CD4-positive, alpha-beta T cell treated with Interleukin-1 beta for 1 hour (primary cell): ENCODE results near the gene EHD4.

ENCODE experiments used
- DNase-seq, 2 donors: peaks; one replicate each; pipeline ENCODE4 v3.0.0-alpha.2; 2020 to 2022

EHD4 gene

GRCh38 chr15:41979493-41980266 lies 7.3 kb upstream of the EHD4 start:
- DNase-seq: no peak

DNA sequence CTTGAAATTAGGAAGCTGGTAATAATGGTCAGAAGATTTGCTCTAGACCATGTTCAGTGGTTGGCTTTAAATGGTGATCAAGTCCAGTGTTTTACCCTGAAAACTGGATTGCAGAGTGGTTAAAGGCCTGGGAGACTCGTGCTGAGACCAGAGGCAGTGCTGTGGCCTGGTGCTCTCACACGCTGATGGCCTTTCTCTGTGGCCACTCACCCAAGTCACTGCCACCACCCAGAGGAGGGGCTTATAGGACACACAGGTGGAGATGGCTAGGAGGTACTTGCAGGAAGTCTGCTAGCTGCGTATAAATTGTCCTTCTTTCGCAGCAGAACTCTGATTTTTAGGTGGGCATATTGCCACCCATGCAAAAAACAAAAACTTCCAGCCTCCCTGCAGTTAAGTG lies 6.2 kb upstream of the EHD4 start:
- DNase-seq: no peak

GRCh38 chr15:41977757-41978383 lies 5.5 kb upstream of the EHD4 start:
- DNase-seq: no peak

- DNase-seq: no peak
These were observed 3.3 kb upstream of the EHD4 start for GRCh38 chr15:41975669-41976068.

DNA sequence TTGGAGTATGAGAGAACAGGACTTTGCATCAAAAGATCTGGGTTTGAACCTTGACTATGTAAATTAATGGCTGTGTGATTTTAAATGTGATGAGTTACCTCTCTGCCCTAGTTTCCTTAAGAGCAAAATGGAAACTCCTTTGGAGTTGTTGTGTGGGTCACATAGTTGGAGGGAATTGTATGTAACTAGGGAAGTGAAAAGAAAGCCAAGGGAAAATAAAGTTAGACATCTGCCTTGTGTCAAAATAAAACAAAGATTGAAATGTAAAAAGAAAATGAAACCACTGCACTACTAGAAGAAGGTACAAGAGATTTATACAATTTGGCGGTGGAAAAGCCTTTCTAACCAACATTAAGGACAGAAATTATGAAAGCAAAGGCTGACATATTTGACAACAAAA lies 1.7 kb upstream of the EHD4 start:
- DNase-seq: no peak

GRCh38 chr15:41971895-41972252 lies 483 bp downstream of the EHD4 start:
- no peak for DNase-seq

DNA sequence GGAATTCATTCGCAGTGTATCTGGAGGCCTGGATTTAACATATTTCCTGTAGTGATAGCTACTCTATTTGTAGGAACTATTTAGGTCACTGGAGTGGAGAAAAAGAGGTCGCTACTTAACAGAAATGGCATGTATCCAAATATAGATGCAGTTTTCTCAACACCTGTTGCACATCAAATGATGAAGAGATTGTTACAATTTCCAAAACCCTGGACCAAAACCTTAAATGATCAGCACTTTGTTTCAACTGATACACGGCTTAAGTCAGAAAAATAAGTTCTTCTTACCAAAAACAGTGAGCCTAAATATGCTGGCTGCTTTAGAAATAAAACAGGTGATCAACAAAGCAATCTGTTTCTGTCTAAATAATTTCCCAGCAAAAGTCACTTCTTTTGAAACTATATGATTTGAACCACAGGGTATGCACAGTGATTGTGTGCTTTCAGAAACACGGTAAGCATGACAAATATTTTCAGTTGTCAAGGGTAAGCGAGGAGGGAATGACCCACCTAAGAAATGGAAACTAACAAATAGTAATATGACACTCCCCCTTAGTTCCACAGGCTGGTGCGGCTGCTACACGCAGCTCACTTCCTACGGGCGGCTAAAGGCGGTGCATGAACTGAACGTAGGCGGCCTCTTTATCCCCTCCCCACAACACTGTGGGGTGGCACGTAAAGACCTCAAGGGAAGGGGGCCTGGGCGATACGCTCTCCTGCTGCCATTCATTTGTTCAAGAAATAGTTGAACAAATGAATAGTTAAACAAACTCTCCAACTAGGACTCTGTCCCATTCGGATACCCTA lies 1.1 kb downstream of the EHD4 start:
- peak; percentile 82 to 83 for DNase-seq

- DNase-seq: peak in 1 of 2 donors; percentile 14
These were observed 1.9 kb downstream of the EHD4 start for GRCh38 chr15:41970456-41970855.

GRCh38 chr15:41969851-41970431 lies 2.4 kb downstream of the EHD4 start:
- peak; percentile 56 to 77 for DNase-seq

DNA sequence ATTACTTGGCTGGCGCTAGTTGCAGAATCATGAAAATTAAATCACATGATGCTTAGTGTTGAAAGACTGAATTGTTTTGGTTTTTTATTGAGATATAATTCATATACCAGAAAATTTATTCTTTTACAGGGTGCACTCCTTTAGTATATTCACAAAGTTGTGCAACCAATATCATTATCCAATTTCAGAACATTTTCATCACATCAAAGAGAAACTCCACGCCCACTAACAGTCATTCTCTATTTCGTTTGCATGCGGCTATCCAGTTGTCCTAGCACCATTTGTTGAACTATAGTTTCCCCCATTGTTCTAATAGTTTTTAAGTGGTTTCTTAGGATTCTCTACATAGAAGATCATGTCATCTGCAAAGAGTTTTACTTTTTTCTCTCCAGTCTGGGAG lies 3.7 kb downstream of the EHD4 start:
- DNase-seq: no peak

DNA sequence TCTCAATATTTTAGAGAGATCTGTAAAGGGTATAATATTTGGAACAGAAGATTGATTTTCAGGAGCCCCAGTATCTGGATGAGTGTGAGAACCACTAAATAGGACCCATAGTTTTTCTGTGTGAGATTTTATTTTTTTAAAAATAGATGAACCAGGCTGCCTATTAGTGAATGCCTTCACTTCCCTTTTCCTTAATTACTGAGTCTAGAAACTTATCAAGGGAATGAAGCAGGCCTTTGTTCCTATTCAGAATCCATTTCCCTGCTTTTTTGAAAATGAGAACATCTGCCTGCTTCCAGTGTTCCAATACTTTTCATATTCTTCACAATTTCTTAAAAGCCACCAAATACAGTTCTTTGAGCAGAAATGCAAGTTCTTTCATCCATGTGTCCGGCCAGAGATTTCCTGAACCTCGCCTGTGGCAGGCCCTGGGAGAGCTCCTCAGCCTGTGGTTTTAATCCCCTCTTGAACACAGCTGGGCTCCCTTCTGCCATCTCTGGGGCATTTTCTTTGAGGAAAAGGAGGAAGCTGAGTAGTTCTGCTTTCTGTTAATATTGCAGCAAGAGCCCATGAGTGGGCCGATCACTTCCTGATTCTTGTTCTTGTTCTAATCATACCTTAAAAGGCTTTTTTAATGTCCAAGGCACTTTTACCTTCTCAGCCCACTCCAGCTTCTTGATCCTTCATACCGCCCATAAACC lies 4.7 kb downstream of the EHD4 start:
- DNase-seq: peak; percentile 15 to 61

- DNase-seq: no peak
These were observed 5.4 kb downstream of the EHD4 start for GRCh38 chr15:41966920-41967465.

- no peak for DNase-seq
These were observed 5.9 kb downstream of the EHD4 start for GRCh38 chr15:41966414-41966812.

- no peak for DNase-seq
These were observed 6.6 kb downstream of the EHD4 start for GRCh38 chr15:41965441-41966413.

GRCh38 chr15:41961595-41962202 lies 10.7 kb downstream of the EHD4 start:
- DNase-seq: no peak

GRCh38 chr15:41961001-41961518 lies 11.3 kb downstream of the EHD4 start:
- DNase-seq: no peak

DNA sequence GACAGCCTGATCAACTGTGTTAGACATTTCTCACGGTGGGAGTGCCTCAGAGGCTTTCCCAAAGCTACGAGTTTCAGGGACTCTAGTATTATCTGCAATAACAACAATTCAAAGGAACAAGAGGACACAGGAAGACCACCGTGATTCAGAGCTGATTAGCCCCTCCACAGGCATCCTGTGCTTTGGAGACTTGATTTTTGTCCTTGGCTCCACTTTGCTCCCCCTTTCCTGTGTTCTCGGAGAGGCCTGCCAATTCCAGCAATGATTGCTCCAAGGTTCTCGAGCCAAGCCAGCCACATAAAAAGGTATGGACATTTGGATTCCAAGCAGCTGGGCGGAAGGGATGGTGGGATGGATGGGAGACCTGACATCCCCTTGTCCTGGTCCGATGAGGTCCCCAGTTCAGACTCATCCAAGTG lies 14.3 kb downstream of the EHD4 start:
- DNase-seq: no peak

GRCh38 chr15:41957021-41957897 lies 15.1 kb downstream of the EHD4 start:
- no peak for DNase-seq

DNA sequence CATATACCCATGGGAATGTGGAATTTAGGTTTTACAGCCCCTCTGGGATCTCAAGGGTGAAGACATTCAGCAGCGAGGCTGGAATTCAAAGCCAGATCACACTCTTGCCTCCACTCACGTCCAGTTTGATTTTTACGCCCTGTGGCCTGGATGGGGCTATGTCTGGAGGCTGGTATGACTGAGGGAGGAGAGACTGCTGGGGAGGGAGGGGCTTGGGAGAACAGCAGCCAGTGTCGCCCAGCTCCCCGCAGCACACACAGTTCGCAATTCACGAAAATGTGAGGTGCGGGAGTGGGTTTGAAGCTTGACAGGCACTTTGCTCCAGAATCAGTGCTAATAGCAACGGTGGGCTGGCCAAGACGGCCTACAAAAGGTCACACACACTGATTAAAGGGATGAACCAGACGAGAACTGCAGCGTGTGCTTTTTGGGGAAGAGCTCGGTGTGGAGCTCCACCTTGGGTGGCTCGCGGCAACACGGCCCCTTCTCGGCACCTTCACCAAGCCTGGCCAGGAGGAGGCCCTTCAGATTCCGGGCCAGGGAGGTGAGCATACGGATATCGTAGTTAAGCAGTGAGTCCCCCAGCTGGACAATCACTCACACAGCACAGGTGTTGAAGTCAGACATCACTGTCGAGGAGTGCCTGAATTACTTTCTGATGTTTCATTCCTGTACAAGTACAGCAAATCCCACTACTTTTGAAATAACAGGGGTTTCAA lies 16.4 kb downstream of the EHD4 start:
- no peak for DNase-seq
